Panc1 (cell line): ENCODE measurements around the gene PHACTR2. TPM values are rescaled to one million over a fixed set of nuclear protein-coding genes. Genes with fewer than 3 reads are reported as not detected.

Experiments
- ATAC-seq: fragments of 200-7000 bp; cut with Tn5 transposase; 2 replicates; pipeline ENCODE4 v1.9.1; 2020; ENCODE audit warnings: mild to moderate bottlenecking, moderate library complexity
- BruUV-seq: library from RNA; stranded (reverse); fragments of 400-500 nt; replicated peaks from 2 replicates; lab custom pipeline; 2021; lab: Mats Ljungman, UMichigan
- CTCF ChIA-PET: fragments of 300-600 bp; sonication (Branson Sonifier 250); formaldehyde crosslinking; loops from one replicate; lab custom pipeline; 2022; ENCODE audit warnings: antibody characterized with exemption; lab: Charles Lee
- POLR2A ChIA-PET: fragments of 300-600 bp; sonication (Branson Sonifier 250); formaldehyde crosslinking; loops from one replicate; lab custom pipeline; 2022; ENCODE audit warnings: antibody characterized with exemption; lab: Charles Lee
- DNase-seq: peaks from one replicate; pipeline ENCODE4 v3.0.0-alpha.2; 2010; ENCODE audit warnings: low read depth, low spot score
- H3K27ac ChIP-seq: 2 replicates; pipeline ENCODE4 v1.5.1; 2011; ENCODE audit warnings: mild to moderate bottlenecking, low read length, inconsistent platforms
- H3K27me3 ChIP-seq: fragments of 200-500 bp; sonication (Bioruptor generic); 2 replicates; pipeline ENCODE4 v1.6.0; 2014; ENCODE audit warnings: low read length, inconsistent platforms; ENCODE audit not compliant: control insufficient read depth, insufficient read depth
- H3K36me3 ChIP-seq: fragments of 200-500 bp; sonication (Bioruptor generic); 2 replicates; pipeline ENCODE4 v1.5.1; 2014; ENCODE audit warnings: inconsistent platforms, mild to moderate bottlenecking, low read length, moderate library complexity; ENCODE audit not compliant: control insufficient read depth, insufficient read depth
- H3K4me1 ChIP-seq: 2 replicates; pipeline ENCODE4 v1.5.1; 2011; ENCODE audit warnings: inconsistent platforms, mild to moderate bottlenecking, low read length, moderate library complexity; ENCODE audit not compliant: control insufficient read depth, insufficient read depth
- H3K4me3 ChIP-seq, 2 experiments: 2 replicates each; pipeline ENCODE4 v1.5.1; 2011 to 2012; ENCODE audit warnings: low read depth in 2 of 2, low read length in 2 of 2, mild to moderate bottlenecking in 2 of 2, inconsistent platforms in 1 of 2, moderate library complexity in 1 of 2
- H3K9me3 ChIP-seq: fragments of 200-500 bp; sonication (Bioruptor generic); 2 replicates; pipeline ENCODE4 v1.5.1; 2014; ENCODE audit warnings: low read depth, mild to moderate bottlenecking, inconsistent platforms, low read length, moderate library complexity; ENCODE audit not compliant: control insufficient read depth, insufficient read depth
- CTCF ChIP-seq: fragments of 450-650 bp; IDR thresholded peaks from 2 replicates; pipeline ENCODE4 v1.5.1; 2017; ENCODE audit warnings: mild to moderate bottlenecking
- POLR2AphosphoS5 ChIP-seq: IDR thresholded peaks from 2 replicates; pipeline ENCODE4 v1.6.1; 2012; ENCODE audit warnings: mild to moderate bottlenecking, low read depth, low read length, moderate library complexity
- SIN3A ChIP-seq: IDR thresholded peaks from 2 replicates; pipeline ENCODE4 v1.6.1; 2012; ENCODE audit warnings: low read depth, mild to moderate bottlenecking, low read length, moderate library complexity, borderline replicate concordance; ENCODE audit not compliant: insufficient read depth
- TCF7L2 ChIP-seq: IDR thresholded peaks from 2 replicates; pipeline ENCODE4 v1.6.1; 2011; ENCODE audit warnings: mild to moderate bottlenecking, low read depth, low read length, inconsistent platforms
- in situ Hi-C: cut with HindIII; loops from 2 replicates; pipeline ENCODE4 v1.10.0; 2016; ENCODE audit warnings: low sequenced_read_pairs, low pct_unique_long_range_greater_than_20kb
- intact Hi-C: fragments of 100-400 bp; cut with micrococcal nuclease; formaldehyde crosslinking; loops from one replicate; pipeline ENCODE4 v1.10.0; 2022; ENCODE audit not compliant: unreplicated experiment
- total RNA-seq: library from RNA; stranded (reverse); gene quantifications from one replicate; pipeline ENCODE4 v1.2.1, GENCODE V29; 2021; ENCODE audit not compliant: unreplicated experiment
- TF ChIP-seq, protein P1 (sequence below), 2 experiments: IDR thresholded peaks; 2 replicates each; pipeline ENCODE4 v1.6.1; 2011 to 2012; ENCODE audit warnings: low read depth in 2 of 2, control low read depth in 1 of 2, low read length in 1 of 2, mild to moderate bottlenecking in 1 of 2, moderate library complexity in 1 of 2; ENCODE audit not compliant: insufficient read depth in 1 of 2

The PHACTR2 gene
- total RNA-seq, 1 experiment from 2014 or later = 59.9 TPM

DNA sequence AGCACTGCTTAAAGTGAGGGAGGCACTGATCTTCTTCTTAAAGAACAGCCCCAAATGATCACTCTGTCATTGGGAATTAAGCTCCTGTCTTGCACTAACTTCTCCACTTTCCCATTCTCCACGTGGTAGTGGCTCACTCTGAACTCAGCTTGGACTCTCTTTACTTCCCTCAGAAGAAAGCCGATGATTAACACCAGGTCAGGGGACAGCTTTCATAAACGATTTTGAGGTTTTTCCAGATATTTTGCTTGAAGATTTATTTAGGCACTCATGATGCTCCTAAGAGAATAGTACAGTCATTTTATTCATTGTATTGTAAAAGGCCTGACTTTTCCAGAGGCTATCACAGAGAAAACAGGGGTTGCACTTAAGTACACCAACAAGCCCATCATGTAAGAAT is 84.4 kb downstream of the PHACTR2 start:
- Histone ChIP-seq H3K27ac (no peak overlapping the region), H3K27me3 (no peaks in the 10 kb centered on the region), H3K4me1 (no peaks in the 10 kb centered on the region), H3K9me3 (no peaks in the 10 kb centered on the region), H3K4me3 (no peak overlapping the region), H3K36me3 (no peaks in the 10 kb centered on the region)
- TF ChIP-seq POLR2AphosphoS5 (no peak), CTCF (no peak), TCF7L2 (no peak), SIN3A (no peak)
- TF ChIP-seq, protein P1, sequence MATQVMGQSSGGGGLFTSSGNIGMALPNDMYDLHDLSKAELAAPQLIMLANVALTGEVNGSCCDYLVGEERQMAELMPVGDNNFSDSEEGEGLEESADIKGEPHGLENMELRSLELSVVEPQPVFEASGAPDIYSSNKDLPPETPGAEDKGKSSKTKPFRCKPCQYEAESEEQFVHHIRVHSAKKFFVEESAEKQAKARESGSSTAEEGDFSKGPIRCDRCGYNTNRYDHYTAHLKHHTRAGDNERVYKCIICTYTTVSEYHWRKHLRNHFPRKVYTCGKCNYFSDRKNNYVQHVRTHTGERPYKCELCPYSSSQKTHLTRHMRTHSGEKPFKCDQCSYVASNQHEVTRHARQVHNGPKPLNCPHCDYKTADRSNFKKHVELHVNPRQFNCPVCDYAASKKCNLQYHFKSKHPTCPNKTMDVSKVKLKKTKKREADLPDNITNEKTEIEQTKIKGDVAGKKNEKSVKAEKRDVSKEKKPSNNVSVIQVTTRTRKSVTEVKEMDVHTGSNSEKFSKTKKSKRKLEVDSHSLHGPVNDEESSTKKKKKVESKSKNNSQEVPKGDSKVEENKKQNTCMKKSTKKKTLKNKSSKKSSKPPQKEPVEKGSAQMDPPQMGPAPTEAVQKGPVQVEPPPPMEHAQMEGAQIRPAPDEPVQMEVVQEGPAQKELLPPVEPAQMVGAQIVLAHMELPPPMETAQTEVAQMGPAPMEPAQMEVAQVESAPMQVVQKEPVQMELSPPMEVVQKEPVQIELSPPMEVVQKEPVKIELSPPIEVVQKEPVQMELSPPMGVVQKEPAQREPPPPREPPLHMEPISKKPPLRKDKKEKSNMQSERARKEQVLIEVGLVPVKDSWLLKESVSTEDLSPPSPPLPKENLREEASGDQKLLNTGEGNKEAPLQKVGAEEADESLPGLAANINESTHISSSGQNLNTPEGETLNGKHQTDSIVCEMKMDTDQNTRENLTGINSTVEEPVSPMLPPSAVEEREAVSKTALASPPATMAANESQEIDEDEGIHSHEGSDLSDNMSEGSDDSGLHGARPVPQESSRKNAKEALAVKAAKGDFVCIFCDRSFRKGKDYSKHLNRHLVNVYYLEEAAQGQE (IDR thresholded peaks at IDR 0.05; ENCODE audit: insufficient read depth in 1 of 2, low read depth in 2 of 2, low read length in 1 of 2) = no peak
- no TSS peak for BruUV-seq
- CTCF ChIA-PET = no interaction called here
- intact Hi-C loops (no loop called here), in situ Hi-C loops (no loop called here)
- DNase-seq (no peak), ATAC-seq (no peak)
- POLR2A ChIA-PET = no interaction called here

DNA sequence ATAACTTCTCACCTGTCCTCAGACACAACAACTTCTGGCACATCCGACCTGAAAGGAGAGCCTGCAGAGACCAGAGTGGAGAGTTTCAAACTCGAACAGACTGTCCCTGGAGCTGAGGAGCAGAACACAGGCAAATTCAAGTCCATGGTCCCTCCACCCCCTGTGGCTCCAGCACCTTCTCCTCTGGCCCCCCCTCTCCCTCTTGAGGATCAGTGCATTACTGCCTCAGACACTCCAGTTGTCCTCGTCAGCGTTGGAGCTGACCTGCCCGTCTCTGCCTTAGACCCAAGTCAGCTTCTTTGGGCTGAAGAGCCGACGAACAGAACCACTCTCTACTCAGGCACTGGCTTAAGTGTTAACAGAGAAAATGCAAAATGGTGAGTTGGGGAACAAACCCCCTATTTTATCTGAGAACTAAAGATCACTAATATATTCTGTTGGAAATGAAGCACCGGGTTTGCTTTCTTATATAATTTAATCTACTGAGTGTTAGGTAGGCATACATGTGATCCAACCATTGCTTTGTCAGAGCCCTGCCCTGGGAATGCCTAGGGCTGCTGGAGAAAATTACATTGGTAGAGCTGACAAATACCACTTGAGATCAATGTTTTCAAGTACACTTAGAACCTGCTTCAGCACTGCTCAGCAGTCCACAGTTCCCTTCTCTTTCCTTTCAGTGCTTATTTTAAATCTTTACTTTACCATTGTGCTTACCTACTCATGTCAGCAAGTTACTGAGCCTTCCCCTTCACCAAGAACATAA is 87.8 kb downstream of the PHACTR2 start:
- intact Hi-C loops (no loop called here), in situ Hi-C loops (no loop called here)
- BruUV-seq = no TSS peak
- DNase-seq (no peak), ATAC-seq (no peak)
- ChIA-PET POLR2A (no interaction called here), CTCF (no interaction called here)
- no peaks in the 10 kb centered on the region; the same call in 1 of the 2 replicates for H3K36me3 ChIP-seq
- TF ChIP-seq SIN3A = no peak
- no peak for TF ChIP-seq TCF7L2
- TF ChIP-seq, protein P1 (IDR thresholded peaks at IDR 0.05; ENCODE audit: insufficient read depth in 1 of 2, low read depth in 2 of 2, low read length in 1 of 2) = no peak
- no peak for TF ChIP-seq CTCF
- TF ChIP-seq POLR2AphosphoS5 = no peak
- H3K4me1 ChIP-seq = no peaks in the 10 kb centered on the region
- no peak overlapping the region for H3K4me3 ChIP-seq
- no peaks in the 10 kb centered on the region for H3K9me3 ChIP-seq
- H3K27me3 ChIP-seq = no peaks in the 10 kb centered on the region
- no peak overlapping the region for H3K27ac ChIP-seq
